Fibroblast of villous mesenchyme (primary cell): ENCODE measurements around the gene CLIP1. TPM values are rescaled to one million over a fixed set of nuclear protein-coding genes. Genes with fewer than 3 reads are reported as not detected.
"Not testable (repeated sequence)": the region's sequence is repeated elsewhere in the genome, so short reads cannot be mapped to it uniquely, and the experiment has no call there.

ENCODE experiments used
- DNase-seq: peaks from one replicate; pipeline ENCODE4 v3.0.0-alpha.2; 2010; ENCODE audit warnings: low read depth
- H3K4me3 ChIP-seq: 2 replicates; pipeline ENCODE4 v1.5.1; 2011; ENCODE audit warnings: low read depth, mild to moderate bottlenecking, low read length
- CTCF ChIP-seq: IDR thresholded peaks from 2 replicates; pipeline ENCODE4 v1.5.1; 2012; ENCODE audit warnings: low read depth, mild to moderate bottlenecking, low read length; ENCODE audit not compliant: insufficient read depth
- total RNA-seq: library from RNA; depleted of rRNA; stranded (reverse); fragments of >200 nt; gene quantifications from 2 replicates; pipeline ENCODE4 v1.2.3, GENCODE V29; 2012

The CLIP1 gene
- total RNA-seq, 1 donor = 66.9 TPM

DNA sequence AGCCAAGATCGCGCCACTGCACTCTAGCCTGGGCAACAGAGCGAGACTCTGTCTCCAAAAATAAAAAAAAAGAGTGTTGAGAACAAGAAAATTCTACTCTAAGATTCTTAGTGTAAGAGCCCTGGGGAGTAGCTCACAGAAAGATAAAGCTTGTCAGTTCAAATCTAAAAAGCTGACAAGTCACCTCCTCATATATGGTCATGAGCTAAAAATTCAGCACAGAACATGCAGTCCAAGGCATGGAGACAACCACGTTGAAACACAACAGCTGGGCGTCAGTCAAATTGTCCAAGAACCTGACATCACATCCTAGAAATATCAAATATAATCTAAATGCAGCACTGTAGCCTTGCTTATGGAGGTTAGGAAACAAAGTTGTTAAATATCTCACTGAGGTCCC lies 47.8 kb downstream of the CLIP1 start:
- H3K4me3 ChIP-seq = no peak overlapping the region
- no peak for TF ChIP-seq CTCF
- DNase-seq = no peak

GRCh38 chr12:122371475-122372045 lies 50.9 kb downstream of the CLIP1 start:
- H3K4me3 ChIP-seq = no peak overlapping the region
- peak; percentile 43 for DNase-seq
- TF ChIP-seq CTCF = no peak

GRCh38 chr12:122368361-122369073 lies 54.0 kb downstream of the CLIP1 start:
- H3K4me3 ChIP-seq = no peak overlapping the region

DNA sequence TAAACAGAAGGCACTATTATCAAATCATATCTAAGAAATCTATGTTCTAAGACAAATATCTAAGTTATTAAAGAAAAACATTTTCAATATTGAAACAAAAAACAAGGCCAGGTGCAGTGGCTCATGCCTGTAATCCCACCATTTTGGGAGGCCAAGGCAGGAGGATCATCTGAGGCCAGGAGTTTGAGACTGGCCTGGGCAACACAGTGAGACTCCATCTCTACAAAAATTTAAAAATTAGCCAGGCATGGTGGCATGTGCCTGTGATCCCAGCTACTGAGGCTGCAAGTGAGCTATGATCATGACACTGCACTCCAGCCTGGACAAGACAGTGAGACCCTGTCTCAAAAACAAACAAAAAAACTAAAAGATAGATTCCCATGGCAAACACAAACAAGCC lies 54.8 kb downstream of the CLIP1 start:
- DNase-seq, H3K4me3 ChIP-seq: not testable (repeated sequence)

More at GRCh38 chr12:122368361-122369073, 54.0 kb downstream of the CLIP1 start:
- no peak for TF ChIP-seq CTCF
- DNase-seq = peak; percentile 98

DNA sequence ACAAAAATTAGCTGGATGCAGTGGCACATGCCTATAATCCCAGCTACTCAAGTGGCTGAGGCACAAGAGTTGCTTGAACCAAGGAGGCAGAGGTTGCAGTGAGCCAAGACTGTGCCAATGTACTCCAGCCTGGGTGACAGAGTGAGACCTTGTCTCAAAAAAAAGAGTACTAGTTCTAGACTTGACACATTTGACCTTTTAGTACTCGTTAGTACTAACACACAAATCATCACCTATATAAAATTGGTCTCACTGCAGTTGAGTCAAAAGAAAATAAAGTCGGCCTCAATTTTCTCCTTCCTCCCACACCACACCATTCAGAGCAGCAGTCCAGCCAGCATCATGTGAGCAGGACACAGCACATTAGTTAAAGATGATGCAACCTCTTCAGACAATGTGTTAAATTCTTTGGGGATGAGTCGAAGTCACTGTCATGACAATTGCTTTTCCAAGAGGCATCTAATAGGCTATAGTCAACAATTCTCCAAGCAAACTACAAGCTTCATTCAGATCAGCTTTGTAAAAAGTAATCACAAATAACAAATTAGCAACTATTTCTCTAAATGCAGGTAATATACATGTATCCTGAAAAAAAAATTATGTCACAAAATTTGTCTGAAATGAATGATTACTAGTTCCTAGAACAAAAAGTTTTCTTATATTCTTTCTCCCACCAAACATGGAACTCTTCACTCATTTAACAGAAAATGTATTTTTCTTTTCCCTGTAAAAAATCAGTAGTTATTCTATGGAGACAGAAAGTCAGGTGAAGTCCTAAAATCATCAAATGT lies 55.6 kb downstream of the CLIP1 start:
- no peak for TF ChIP-seq CTCF
- DNase-seq = peak; percentile 96
- no peak overlapping the region for H3K4me3 ChIP-seq

GRCh38 chr12:122365226-122365625 lies 57.2 kb downstream of the CLIP1 start:
- H3K4me3 ChIP-seq, DNase-seq: not testable (repeated sequence)

- DNase-seq = peak; percentile 85
- no peak for TF ChIP-seq CTCF
Measured at GRCh38 chr12:122363782-122364181, 58.7 kb downstream of the CLIP1 start.

DNA sequence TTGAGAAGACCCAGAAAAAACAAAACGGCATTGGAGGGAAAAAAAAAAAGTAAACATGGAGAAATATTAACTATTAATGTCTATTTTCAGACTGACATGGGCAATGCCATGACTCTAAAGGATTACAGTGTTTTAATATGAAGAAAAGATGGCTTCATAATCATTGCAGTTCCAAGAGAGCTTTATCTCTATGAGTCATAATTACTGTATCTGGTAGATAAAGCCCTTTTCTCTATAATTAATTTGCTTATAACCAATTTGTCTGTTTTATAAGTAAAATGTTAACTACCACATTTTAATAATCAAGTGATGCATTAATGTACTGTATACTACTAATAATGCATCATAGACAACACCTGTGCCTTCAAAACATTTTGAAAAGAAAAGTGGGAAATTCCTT lies 59.7 kb downstream of the CLIP1 start:
- DNase-seq = no peak

More at GRCh38 chr12:122363782-122364181, 58.7 kb downstream of the CLIP1 start:
- H3K4me3 ChIP-seq = no peak overlapping the region

DNA sequence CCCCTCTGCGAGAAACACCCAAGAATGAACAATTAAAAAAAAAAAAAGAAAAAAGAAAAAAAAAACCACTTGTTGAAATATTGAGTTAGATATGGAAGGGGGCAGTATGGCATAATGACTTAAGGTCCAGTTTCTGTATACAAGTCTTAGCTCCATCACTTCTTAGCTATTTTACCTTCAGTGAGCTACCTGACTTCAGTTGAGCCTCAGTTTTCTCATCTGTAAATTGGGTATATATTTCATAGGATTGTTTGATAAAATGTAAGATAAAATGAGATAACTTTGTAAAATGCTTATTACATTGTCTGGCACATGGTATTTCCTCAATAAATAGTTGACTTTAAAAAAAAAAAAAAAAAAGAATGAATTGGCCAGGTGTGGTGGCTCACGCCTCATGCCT lies 64.1 kb downstream of the CLIP1 start:
- H3K4me3 ChIP-seq, DNase-seq: not testable (repeated sequence)

More for the DNA sequence above, 59.7 kb downstream of the CLIP1 start:
- TF ChIP-seq CTCF = no peak
- no peak overlapping the region for H3K4me3 ChIP-seq

GRCh38 chr12:122357536-122357935 lies 64.9 kb downstream of the CLIP1 start:
- not testable (repeated sequence) for DNase-seq, H3K4me3 ChIP-seq

- DNase-seq, H3K4me3 ChIP-seq: not testable (repeated sequence)
Measured at GRCh38 chr12:122356991-122357390, 65.5 kb downstream of the CLIP1 start.
